GM12875 (cell line): ENCODE data around the gene ZCCHC2.

Source experiments
- H3K4me3 ChIP-seq: one replicate; pipeline ENCODE4 v1.5.1; 2011; ENCODE audit warnings: low read depth, low read length, control low read depth
- TF ChIP-seq, protein P1 (sequence below): IDR thresholded peaks from 2 replicates; pipeline ENCODE4 v1.5.1; 2011; ENCODE audit warnings: low read depth, mild to moderate bottlenecking, control low read depth, inconsistent platforms, low read length, moderate library complexity, borderline replicate concordance; ENCODE audit not compliant: insufficient read depth

The ZCCHC2 gene

DNA sequence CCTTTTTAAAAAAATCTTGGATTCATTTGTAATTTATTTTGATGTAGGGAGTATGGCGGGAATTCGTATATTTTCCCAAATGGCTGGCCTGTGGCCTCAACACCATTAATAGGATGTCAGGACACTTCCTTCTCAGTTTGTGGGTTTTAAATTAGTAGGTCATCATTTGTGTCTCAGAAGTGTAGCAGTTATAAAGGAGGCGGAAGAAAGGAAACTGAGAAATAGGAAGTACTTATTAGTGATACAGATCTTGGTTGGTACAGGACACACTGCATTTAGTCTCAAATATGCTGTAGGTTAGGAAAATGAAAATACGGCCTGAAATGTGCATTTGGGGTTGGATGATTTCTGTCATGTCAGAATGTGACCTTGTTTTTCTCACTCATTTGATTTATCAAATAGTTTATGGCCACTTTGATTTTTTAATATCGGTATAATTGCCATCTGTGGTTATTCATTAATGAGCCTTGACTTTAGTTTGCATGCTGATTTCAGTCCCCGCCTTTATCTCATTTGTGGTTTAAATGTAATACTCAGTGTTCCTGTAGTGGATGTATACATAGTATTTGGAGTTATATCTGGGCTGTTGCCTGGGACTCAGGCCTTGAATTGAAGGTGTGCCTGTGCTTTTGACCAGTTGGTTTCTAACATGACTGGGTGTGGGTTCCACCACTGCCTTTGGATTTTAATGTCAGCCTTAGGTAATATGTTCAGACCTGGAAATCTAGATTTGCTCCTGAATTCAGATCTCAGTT is 31.4 kb downstream of the ZCCHC2 start:
- no peak overlapping the region for H3K4me3 ChIP-seq
- TF ChIP-seq, protein P1, sequence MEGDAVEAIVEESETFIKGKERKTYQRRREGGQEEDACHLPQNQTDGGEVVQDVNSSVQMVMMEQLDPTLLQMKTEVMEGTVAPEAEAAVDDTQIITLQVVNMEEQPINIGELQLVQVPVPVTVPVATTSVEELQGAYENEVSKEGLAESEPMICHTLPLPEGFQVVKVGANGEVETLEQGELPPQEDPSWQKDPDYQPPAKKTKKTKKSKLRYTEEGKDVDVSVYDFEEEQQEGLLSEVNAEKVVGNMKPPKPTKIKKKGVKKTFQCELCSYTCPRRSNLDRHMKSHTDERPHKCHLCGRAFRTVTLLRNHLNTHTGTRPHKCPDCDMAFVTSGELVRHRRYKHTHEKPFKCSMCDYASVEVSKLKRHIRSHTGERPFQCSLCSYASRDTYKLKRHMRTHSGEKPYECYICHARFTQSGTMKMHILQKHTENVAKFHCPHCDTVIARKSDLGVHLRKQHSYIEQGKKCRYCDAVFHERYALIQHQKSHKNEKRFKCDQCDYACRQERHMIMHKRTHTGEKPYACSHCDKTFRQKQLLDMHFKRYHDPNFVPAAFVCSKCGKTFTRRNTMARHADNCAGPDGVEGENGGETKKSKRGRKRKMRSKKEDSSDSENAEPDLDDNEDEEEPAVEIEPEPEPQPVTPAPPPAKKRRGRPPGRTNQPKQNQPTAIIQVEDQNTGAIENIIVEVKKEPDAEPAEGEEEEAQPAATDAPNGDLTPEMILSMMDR: no peak

GRCh38 chr18:62555135-62555534 is 32.3 kb downstream of the ZCCHC2 start:
- TF ChIP-seq, protein P1: no peak
- H3K4me3 ChIP-seq: no peak overlapping the region

- TF ChIP-seq, protein P1: no peak
Observed at GRCh38 chr18:62556397-62556796, 33.6 kb downstream of the ZCCHC2 start.

DNA sequence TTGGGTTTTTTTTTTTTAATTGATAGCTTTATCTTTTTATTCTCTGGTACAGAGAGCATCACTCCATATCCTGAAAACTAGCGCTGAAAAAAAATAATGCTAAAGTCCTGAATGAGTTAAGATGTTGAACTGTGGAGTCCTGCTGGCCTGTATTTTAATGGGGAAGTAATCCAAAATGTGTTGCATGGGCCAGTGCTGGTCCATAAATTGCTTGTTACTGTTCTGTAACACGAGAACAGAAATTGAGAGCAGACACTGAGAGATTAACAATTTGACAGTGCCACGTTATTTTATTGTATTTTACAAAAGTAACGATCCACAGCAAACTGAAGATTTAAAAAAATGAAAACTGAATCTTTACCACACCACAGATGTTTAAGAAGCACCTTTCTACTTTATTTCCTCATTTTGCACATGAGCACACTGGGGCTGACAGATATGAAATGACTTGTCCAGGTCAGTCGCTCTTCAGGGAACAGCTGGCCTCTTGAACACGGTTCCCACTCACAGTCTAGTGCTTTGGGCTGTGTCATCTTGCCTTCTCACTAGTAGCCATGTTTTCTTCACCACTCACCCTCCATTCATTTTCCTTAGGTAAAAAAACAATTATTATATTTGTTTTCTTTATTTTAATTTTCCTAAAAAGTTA is 35.3 kb downstream of the ZCCHC2 start:
- TF ChIP-seq, protein P1: no peak
- no peak overlapping the region for H3K4me3 ChIP-seq

More at GRCh38 chr18:62556397-62556796, 33.6 kb downstream of the ZCCHC2 start:
- no peak overlapping the region for H3K4me3 ChIP-seq

- no peak overlapping the region for H3K4me3 ChIP-seq
- TF ChIP-seq, protein P1: no peak
Observed at GRCh38 chr18:62564044-62564443, 41.2 kb downstream of the ZCCHC2 start.

DNA sequence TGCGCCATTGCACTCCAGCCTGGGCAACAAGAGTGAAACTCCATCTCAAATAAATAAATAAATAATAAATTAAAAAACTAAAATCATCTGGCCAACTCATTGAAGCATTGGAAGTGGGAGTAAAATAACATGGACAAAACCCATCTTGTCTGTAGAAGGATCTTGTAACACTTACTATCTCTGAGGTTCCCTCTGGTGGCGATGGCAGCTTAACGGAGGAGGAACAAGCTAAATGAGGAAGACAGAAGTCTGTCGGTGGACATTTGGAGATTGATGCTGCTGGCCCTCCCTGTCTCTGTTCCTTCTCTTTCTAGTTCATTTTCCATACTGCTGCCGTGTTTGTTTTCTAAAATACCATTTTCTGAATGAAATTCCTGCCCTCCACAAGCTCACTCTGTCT is 43.4 kb downstream of the ZCCHC2 start:
- TF ChIP-seq, protein P1: no peak

GRCh38 chr18:62566818-62567217 is 44.0 kb downstream of the ZCCHC2 start:
- TF ChIP-seq, protein P1: no peak
- no peak overlapping the region for H3K4me3 ChIP-seq

More for the DNA sequence above, 43.4 kb downstream of the ZCCHC2 start:
- H3K4me3 ChIP-seq: no peak overlapping the region
